SU-DHL-6 (cell line): Measurements from ENCODE around the gene ARHGEF28.

ENCODE experiments used
- H2AFZ ChIP-seq: fragments of 200-600 bp; sonication (generic); 2 replicates; pipeline ENCODE4 v1.6.1; 2014; ENCODE audit warnings: low read depth, mild to moderate bottlenecking, moderate library complexity, mixed read lengths, antibody characterized with exemption, low read length; ENCODE audit not compliant: severe bottlenecking
- H3F3A ChIP-seq: fragments of 200-600 bp; shearing (Covaris generic); 2 replicates; pipeline ENCODE4 v1.6.0; 2016; ENCODE audit warnings: antibody characterized with exemption, mild to moderate bottlenecking; ENCODE audit not compliant: insufficient read depth
- H3K27ac ChIP-seq: fragments of 200-600 bp; sonication (generic); 2 replicates; pipeline ENCODE4 v1.5.1; 2016; ENCODE audit warnings: low read depth, mild to moderate bottlenecking, low read length, moderate library complexity, mixed read lengths
- H3K27me3 ChIP-seq: fragments of 200-600 bp; sonication (generic), shearing (Covaris generic); 2 replicates; pipeline ENCODE4 v1.6.0; 2014; ENCODE audit warnings: mild to moderate bottlenecking, low read length
- H3K36me3 ChIP-seq: fragments of 200-600 bp; sonication (generic); 2 replicates; pipeline ENCODE4 v1.6.1; 2014; ENCODE audit warnings: mild to moderate bottlenecking, low read length, mixed read lengths
- H3K4me2 ChIP-seq: fragments of 300-600, 200-600 bp; shearing (Covaris generic), sonication (generic); 2 replicates; pipeline ENCODE4 v1.6.0; 2014; ENCODE audit warnings: low read length, low read depth, mild to moderate bottlenecking; ENCODE audit not compliant: poor library complexity, severe bottlenecking
- H3K4me3 ChIP-seq: fragments of 200-600 bp; sonication (generic); 2 replicates; pipeline ENCODE4 v1.5.1; 2014; ENCODE audit warnings: antibody characterized with exemption, low read length, mild to moderate bottlenecking, mixed read lengths; ENCODE audit not compliant: insufficient read depth, poor library complexity, severe bottlenecking
- H3K79me2 ChIP-seq: fragments of 200-600 bp; sonication (generic); 2 replicates; pipeline ENCODE4 v1.6.1; 2014; ENCODE audit warnings: mild to moderate bottlenecking, low read length, moderate library complexity; ENCODE audit not compliant: insufficient read depth
- H3K9ac ChIP-seq: fragments of 200-600 bp; sonication (generic); 2 replicates; pipeline ENCODE4 v1.7.0; 2014; ENCODE audit warnings: mild to moderate bottlenecking, low read length
- H3K9me2 ChIP-seq: fragments of 200-600 bp; sonication (generic); replicated peaks from 2 replicates; pipeline ENCODE4 v1.6.1; 2014; ENCODE audit warnings: low read length; ENCODE audit not compliant: insufficient read depth
- H3K9me3 ChIP-seq: fragments of 200-600 bp; sonication (generic); 2 replicates; pipeline ENCODE4 v1.6.1; 2014; ENCODE audit warnings: low read length, mixed read lengths; ENCODE audit not compliant: insufficient read depth
- H4K20me1 ChIP-seq: fragments of 200-600 bp; sonication (generic); 2 replicates; pipeline ENCODE4 v1.6.1; 2014; ENCODE audit warnings: low read depth, mild to moderate bottlenecking, antibody characterized with exemption, low read length, moderate library complexity, mixed read lengths
- CTCF ChIP-seq: fragments of 200-600 bp; sonication (generic); IDR thresholded peaks from one replicate; pipeline ENCODE4 v1.5.1; 2017; ENCODE audit warnings: antibody characterized with exemption, mild to moderate bottlenecking, low read length, moderate library complexity; ENCODE audit not compliant: insufficient read depth, poor library complexity, severe bottlenecking
- EZH2phosphoT487 ChIP-seq: fragments of 200-600 bp; sonication (generic), shearing (Covaris generic); conservative IDR thresholded peaks from 2 replicates; pipeline ENCODE4 v1.6.1; 2018; ENCODE audit warnings: mild to moderate bottlenecking, antibody characterized with exemption, low read length, moderate library complexity, mixed read lengths

Gene ARHGEF28

DNA sequence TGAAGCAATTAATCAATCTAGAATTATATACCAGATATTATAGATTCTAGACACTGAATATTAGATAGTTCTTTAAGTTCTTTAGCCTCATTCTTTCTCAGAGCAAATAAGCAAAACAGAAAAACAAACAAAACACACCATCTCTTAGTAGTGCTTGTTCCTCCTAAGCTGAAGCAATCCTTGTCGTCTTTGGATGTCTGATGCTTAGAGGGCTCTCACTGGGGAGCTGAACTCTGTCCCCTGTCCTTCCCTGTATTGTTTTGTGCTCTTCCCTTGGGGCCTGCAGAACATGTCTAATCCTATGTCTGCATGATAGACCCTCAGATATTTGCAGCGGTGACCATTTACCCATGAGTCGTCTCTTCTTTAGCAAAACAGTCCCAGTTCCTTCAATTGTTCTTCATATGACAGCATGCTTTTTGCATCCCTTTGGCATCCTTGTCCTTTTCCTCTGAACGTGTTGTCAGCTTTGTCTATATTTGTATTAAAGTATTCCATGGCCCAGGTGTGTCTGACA is 114.3 kb downstream of the ARHGEF28 start:
- Histone ChIP-seq H3K9me3 (no peaks in the 10 kb centered on the region), H3K4me2 (no peak overlapping the region), H3K9me2 (no peaks in the 10 kb centered on the region), H3K9ac (no peak overlapping the region), H3K36me3 (no peaks in the 10 kb centered on the region), H3K27me3 (no peaks in the 10 kb centered on the region; the same call in 1 of the 2 replicates), H3K27ac (no peak overlapping the region), H3K79me2 (no peaks in the 10 kb centered on the region), H2AFZ (no peak overlapping the region), H4K20me1 (no peaks in the 10 kb centered on the region), H3K4me3 (no peak overlapping the region), H3F3A (no peaks in the 10 kb centered on the region)
- no peak for TF ChIP-seq EZH2phosphoT487
- no peak for TF ChIP-seq CTCF

GRCh38 chr5:73743161-73743560 is 117.2 kb downstream of the ARHGEF28 start:
- no peaks in the 10 kb centered on the region for H3K36me3 ChIP-seq
- no peaks in the 10 kb centered on the region for H4K20me1 ChIP-seq
- no peak overlapping the region for H3K9ac ChIP-seq
- no peak overlapping the region for H2AFZ ChIP-seq
- no peaks in the 10 kb centered on the region for H3K9me3 ChIP-seq
- no peak overlapping the region for H3K4me3 ChIP-seq
- H3K4me2 ChIP-seq, result no peak overlapping the region
- TF ChIP-seq EZH2phosphoT487 (no peak), CTCF (no peak)
- H3K27me3 ChIP-seq, result no peaks in the 10 kb centered on the region; the same call in 1 of the 2 replicates
- H3K79me2 ChIP-seq, result no peaks in the 10 kb centered on the region
- no peaks in the 10 kb centered on the region for H3F3A ChIP-seq
- no peak overlapping the region for H3K27ac ChIP-seq
- H3K9me2 ChIP-seq, result no peaks in the 10 kb centered on the region

- Histone ChIP-seq H3K79me2 (no peaks in the 10 kb centered on the region), H3K27me3 (no peaks in the 10 kb centered on the region; the same call in 1 of the 2 replicates), H3K9ac (no peak overlapping the region), H3K9me3 (no peaks in the 10 kb centered on the region), H3K27ac (no peak overlapping the region), H3K9me2 (no peaks in the 10 kb centered on the region), H3K36me3 (no peaks in the 10 kb centered on the region), H3K4me2 (no peak overlapping the region), H4K20me1 (no peaks in the 10 kb centered on the region), H3K4me3 (no peak overlapping the region), H2AFZ (no peak overlapping the region), H3F3A (no peaks in the 10 kb centered on the region)
- no peak for TF ChIP-seq EZH2phosphoT487
- TF ChIP-seq CTCF, result no peak
Observed at GRCh38 chr5:73745836-73746235, 119.8 kb downstream of the ARHGEF28 start.
